ENCODE data around the gene BABAM2. TPM values are rescaled to one million over a fixed set of nuclear protein-coding genes. Genes with fewer than 3 reads are reported as not detected.
"Not testable (repeated sequence)": the region's sequence is repeated elsewhere in the genome, so short reads cannot be mapped to it uniquely, and the experiment has no call there.

Gene BABAM2
- total RNA-seq, 2 experiments from 2014 or later: 41.8 to 47.2 TPM

DNA sequence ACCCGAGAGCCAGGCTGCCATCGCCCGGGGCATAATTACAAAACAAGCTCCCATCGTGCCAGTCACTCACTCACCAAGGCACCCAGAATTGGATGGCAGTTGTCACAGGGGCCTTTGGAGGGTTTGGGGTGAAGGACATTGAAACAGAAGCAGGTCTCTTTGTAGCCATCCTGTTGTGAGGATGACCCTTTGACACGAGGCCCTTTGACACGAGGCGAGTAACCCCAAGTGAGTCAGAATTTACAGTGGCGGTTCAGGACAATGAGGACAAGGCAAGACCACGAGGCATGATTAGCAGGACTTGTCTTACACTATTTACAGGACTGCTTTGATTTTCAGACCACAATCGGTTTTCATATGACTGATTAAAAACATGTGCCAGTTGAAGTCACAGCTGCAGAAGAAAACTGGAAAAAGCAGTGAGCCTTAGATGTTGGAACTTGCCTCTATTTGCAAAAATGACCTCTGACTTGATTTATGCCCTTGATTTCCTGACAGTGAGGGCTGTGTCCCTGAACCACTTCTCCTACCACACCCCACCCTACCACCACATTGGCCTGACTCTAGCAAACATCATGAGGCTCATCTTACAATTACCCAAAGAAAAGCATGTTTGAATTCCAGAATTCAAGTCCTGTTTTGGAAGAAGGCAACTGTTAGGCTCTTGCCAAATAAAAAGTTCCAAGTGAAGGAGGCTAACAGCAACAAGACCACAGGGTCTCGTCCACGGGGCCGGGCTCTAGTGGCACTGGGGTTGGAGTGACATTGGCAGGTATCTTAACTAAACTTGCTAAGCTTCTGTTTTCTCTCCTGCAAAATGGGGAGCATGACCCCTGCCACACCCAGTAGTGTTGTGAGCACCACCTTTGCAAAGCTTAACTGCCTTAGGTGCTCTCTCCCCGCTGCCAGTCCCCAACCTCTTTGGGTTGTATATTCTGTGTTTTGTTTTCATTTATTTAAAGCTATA, 437.7 kb downstream of the BABAM2 start:
- Mint-ChIP-seq H3K9me3 (no peaks in the 10 kb centered on the region), H3K4me3 (no peak overlapping the region), H3K27me3 (ENCODE audit: low read depth) (no peaks in the 10 kb centered on the region), H3K36me3 (ENCODE audit: low read depth) (no peaks in the 10 kb centered on the region), H3K27ac (no peak overlapping the region), H3K4me1 (ENCODE audit: low read depth) (peaks cover 14% of the 10 kb centered on the region)
- DNase-seq: no peak
- CTCF ChIA-PET: interaction anchor here (0.9 kb wide), 1 partner anchor 14 kb away, joined by 5 read pairs; no protein-coding TSS in a partner anchor
- intact Hi-C loops (cut with micrococcal nuclease): no loop called here

- intact Hi-C loops (cut with micrococcal nuclease): no loop called here
- no peaks in the 10 kb centered on the region for H3K9me3 Mint-ChIP-seq
- CTCF ChIA-PET: interaction anchor here (0.9 kb wide), 1 partner anchor 13 kb away, joined by 5 read pairs; no protein-coding TSS in a partner anchor
- H3K4me3 Mint-ChIP-seq: no peak overlapping the region
- no peak overlapping the region for H3K27ac Mint-ChIP-seq
- H3K27me3 Mint-ChIP-seq (ENCODE audit: low read depth): no peaks in the 10 kb centered on the region
- H3K36me3 Mint-ChIP-seq (ENCODE audit: low read depth): no peaks in the 10 kb centered on the region
- no peak for DNase-seq
- H3K4me1 Mint-ChIP-seq (ENCODE audit: low read depth): peaks cover 14% of the 10 kb centered on the region
Observed at GRCh38 chr2:28329184-28329583, 438.7 kb downstream of the BABAM2 start.

DNA sequence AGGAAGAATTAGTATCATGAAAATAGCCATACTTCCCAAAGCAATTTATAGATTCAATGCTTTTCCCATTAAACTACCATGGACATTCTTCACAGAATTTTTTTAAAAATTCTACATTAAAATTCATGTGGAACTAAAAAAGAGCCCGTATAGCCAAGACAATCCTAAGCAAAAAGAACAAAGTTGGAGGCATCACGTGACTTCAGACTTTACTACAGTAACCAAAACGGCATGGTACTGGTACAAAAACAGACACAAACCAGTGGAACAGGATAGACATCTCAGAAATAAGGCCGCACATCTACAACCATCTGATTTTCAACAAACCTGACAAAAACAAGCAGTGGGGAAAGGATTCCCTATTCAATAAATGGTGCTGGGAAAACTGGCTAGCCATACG, 440.2 kb downstream of the BABAM2 start:
- DNase-seq; H3K4me3 Mint-ChIP-seq; H3K27me3 Mint-ChIP-seq (ENCODE audit: low read depth); H3K36me3 Mint-ChIP-seq (ENCODE audit: low read depth); H3K9me3 Mint-ChIP-seq; H3K27ac Mint-ChIP-seq; intact Hi-C loops (cut with micrococcal nuclease); CTCF ChIA-PET: not testable (repeated sequence)
- H3K4me1 Mint-ChIP-seq (ENCODE audit: low read depth): peaks cover 12% of the 10 kb centered on the region

DNA sequence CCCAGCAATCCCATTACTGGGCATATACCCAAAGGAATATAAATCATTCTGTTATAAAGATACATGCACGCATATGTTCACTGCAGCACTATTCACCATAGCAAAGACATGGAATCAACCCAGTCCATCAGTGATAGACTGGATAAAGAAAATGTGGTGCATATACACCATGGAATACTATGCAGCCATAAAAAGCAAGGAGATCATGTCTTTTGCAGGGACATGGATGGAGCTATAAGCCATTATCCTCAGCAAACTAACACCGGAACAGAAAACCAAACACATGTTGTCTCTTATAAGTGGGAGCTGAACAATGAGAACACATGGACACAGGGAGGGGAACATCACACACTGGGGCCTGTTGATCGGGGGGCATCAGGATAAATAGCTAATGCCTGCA, 441.3 kb downstream of the BABAM2 start:
- CTCF ChIA-PET; DNase-seq; H3K27ac Mint-ChIP-seq; H3K4me3 Mint-ChIP-seq; H3K36me3 Mint-ChIP-seq (ENCODE audit: low read depth); H3K9me3 Mint-ChIP-seq; H3K4me1 Mint-ChIP-seq (ENCODE audit: low read depth); H3K27me3 Mint-ChIP-seq (ENCODE audit: low read depth); intact Hi-C loops (cut with micrococcal nuclease): not testable (repeated sequence)

DNA sequence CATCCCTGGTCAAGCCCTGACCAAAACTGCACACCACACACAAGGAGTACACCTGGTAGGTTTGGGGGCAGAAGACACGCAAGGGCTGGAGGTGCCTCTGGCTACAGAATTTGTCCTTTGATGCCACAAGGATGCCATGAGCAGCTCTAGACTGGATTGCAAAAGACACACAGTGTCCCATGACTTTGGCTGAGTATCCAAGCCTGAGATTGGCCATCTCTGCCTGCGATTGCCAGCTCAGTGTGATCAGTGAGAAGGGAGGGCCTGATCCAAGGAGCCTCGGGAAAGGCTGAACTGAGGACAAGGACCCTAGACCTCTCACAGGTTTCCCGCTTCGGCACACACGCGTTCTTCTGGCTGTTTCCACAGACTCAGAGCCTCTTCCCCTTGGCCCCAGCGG, 442.2 kb downstream of the BABAM2 start:
- Mint-ChIP-seq H3K36me3 (ENCODE audit: low read depth) (no peaks in the 10 kb centered on the region), H3K4me1 (ENCODE audit: low read depth) (peaks cover 5% of the 10 kb centered on the region), H3K4me3 (no peak overlapping the region), H3K27ac (no peak overlapping the region), H3K9me3 (no peaks in the 10 kb centered on the region), H3K27me3 (ENCODE audit: low read depth) (no peaks in the 10 kb centered on the region)
- intact Hi-C loops (cut with micrococcal nuclease): no loop called here
- no peak for DNase-seq
- CTCF ChIA-PET: interaction anchor here (0.6 kb wide), 1 partner anchor 616 kb away, joined by 3 read pairs; no protein-coding TSS in a partner anchor

DNA sequence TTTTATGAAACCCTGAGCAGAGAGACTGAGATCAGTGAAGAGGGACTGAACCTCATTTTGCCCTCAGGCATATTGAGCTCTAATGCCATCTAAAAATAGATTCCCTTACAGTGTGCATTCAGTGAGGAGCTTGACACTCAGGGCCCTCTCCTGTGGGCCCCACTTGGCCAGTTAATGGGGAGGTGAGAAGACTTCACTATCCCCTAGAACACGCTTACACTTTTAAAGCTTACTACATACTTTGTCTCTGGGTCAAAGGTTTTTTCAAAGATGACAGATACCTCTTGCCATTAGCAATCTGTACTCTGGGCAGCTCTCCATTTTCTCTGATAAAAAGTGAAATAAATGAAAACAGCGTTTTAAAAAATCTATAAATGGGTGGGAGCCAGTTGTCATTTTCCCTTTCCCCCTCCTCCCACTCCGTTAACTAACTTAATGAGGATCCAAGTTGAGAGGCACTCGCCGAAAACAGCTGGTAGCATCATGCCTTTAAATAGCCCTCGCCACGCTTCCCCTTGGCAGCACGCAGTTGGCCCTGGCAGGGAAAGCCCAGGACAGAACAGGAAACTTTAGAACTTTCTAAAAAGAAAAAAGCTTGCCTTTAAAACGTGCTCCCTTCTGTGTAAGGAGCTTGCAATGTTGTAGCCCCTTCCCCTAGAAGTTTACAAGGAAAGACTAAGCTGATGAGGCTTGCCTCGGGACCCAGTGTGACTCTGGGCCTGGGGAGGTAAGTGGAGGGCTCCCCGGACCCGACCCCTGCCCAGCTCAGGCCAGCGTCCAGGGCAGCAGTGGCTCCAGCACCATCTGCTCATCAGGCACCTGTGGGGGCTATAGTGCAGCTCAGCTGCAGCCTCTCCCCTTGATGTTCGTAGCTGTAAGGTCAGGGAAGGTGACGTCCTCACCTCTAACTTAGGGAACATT, 443.3 kb downstream of the BABAM2 start:
- H3K4me3 Mint-ChIP-seq: no peak overlapping the region
- CTCF ChIA-PET: interaction anchor here (0.5 to 0.6 kb wide), 2 partner anchors 35 to 573 kb away, joined by 3 to 5 read pairs; no protein-coding TSS in a partner anchor
- H3K27ac Mint-ChIP-seq: no peak overlapping the region

GRCh38 chr2:28334527-28334894, 444.0 kb downstream of the BABAM2 start:
- H3K4me3 Mint-ChIP-seq: no peak overlapping the region
- H3K36me3 Mint-ChIP-seq (ENCODE audit: low read depth): no peaks in the 10 kb centered on the region
- H3K27ac Mint-ChIP-seq: no peak overlapping the region
- CTCF ChIA-PET: no interaction called here
- no peaks in the 10 kb centered on the region for H3K4me1 Mint-ChIP-seq (ENCODE audit: low read depth)
- no peaks in the 10 kb centered on the region for H3K9me3 Mint-ChIP-seq
- intact Hi-C loops (cut with micrococcal nuclease): no loop called here
- no peaks in the 10 kb centered on the region for H3K27me3 Mint-ChIP-seq (ENCODE audit: low read depth)
- no peak for DNase-seq

More for the DNA sequence above, 443.3 kb downstream of the BABAM2 start:
- Mint-ChIP-seq H3K9me3 (no peaks in the 10 kb centered on the region), H3K27me3 (ENCODE audit: low read depth) (no peaks in the 10 kb centered on the region), H3K36me3 (ENCODE audit: low read depth) (no peaks in the 10 kb centered on the region), H3K4me1 (ENCODE audit: low read depth) (no peaks in the 10 kb centered on the region)
- intact Hi-C loops (cut with micrococcal nuclease): no loop called here
- DNase-seq: no peak

GRCh38 chr2:28335265-28335664, 444.7 kb downstream of the BABAM2 start:
- H3K4me1 Mint-ChIP-seq (ENCODE audit: low read depth); H3K36me3 Mint-ChIP-seq (ENCODE audit: low read depth); H3K27me3 Mint-ChIP-seq (ENCODE audit: low read depth); H3K4me3 Mint-ChIP-seq; H3K9me3 Mint-ChIP-seq; intact Hi-C loops (cut with micrococcal nuclease); H3K27ac Mint-ChIP-seq; CTCF ChIA-PET; DNase-seq: not testable (repeated sequence)

- H3K4me1 Mint-ChIP-seq (ENCODE audit: low read depth): no peaks in the 10 kb centered on the region
- H3K36me3 Mint-ChIP-seq (ENCODE audit: low read depth): no peaks in the 10 kb centered on the region
- H3K4me3 Mint-ChIP-seq: no peak overlapping the region
- H3K9me3 Mint-ChIP-seq: no peaks in the 10 kb centered on the region
- intact Hi-C loops (cut with micrococcal nuclease): no loop called here
- CTCF ChIA-PET: no interaction called here
- DNase-seq: no peak
- no peaks in the 10 kb centered on the region for H3K27me3 Mint-ChIP-seq (ENCODE audit: low read depth)
- no peak overlapping the region for H3K27ac Mint-ChIP-seq
Observed at GRCh38 chr2:28335666-28336065, 445.1 kb downstream of the BABAM2 start.

GRCh38 chr2:28336264-28336980, 445.9 kb downstream of the BABAM2 start:
- CTCF ChIA-PET: no interaction called here
- H3K36me3 Mint-ChIP-seq (ENCODE audit: low read depth): no peaks in the 10 kb centered on the region
- no peaks in the 10 kb centered on the region for H3K4me1 Mint-ChIP-seq (ENCODE audit: low read depth)
- no peaks in the 10 kb centered on the region for H3K27me3 Mint-ChIP-seq (ENCODE audit: low read depth)
- DNase-seq: no peak
- H3K4me3 Mint-ChIP-seq: no peak overlapping the region
- no peaks in the 10 kb centered on the region for H3K9me3 Mint-ChIP-seq
- intact Hi-C loops (cut with micrococcal nuclease): no loop called here
- no peak overlapping the region for H3K27ac Mint-ChIP-seq

DNA sequence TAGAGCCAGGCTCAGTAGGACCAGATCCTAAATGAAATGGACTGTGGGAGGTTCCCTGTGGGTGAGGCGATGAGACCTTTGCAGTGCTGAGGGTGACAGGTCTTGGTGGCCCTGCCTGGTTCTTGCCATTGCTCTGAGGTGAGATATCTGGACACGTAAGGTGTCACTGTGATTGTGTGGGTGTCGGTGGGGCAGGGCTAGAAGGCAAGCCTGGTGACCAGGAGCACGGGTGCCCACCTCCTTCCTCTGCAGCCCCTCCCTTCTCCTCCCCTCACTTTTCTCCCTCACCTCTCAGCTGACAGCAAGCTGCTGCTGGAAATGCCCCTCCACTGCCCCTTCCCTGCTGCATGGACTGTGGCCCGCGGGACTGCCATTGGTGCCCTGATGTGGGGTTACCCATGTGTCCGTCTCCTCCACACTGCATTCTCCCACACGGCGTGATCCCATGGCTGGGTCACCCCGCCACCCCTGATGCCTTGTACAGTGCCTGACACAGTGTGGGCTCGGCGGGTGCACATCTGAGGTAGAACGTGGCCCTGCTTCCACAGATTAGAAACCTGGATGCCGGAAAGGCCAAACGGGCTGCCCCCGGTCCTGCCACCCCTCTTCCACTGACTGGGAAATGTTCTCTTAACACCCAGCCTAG, 446.6 kb downstream of the BABAM2 start:
- Mint-ChIP-seq H3K27ac (no peak overlapping the region), H3K27me3 (ENCODE audit: low read depth) (no peaks in the 10 kb centered on the region), H3K9me3 (no peaks in the 10 kb centered on the region), H3K4me3 (no peak overlapping the region), H3K36me3 (ENCODE audit: low read depth) (no peaks in the 10 kb centered on the region), H3K4me1 (ENCODE audit: low read depth) (no peaks in the 10 kb centered on the region)
- intact Hi-C loops (cut with micrococcal nuclease): no loop called here
- CTCF ChIA-PET: no interaction called here
- no peak for DNase-seq
